Stimulated activated CD4-positive, alpha-beta T cell treated with anti-CD3 and anti-CD28 coated beads, Interleukin-15, amount 100 ng/mL, for 48 hours (primary cell): Measurements from ENCODE around the gene OR9Q2.
"Not testable (repeated sequence)": the region's sequence is repeated elsewhere in the genome, so short reads cannot be mapped to it uniquely, and the experiment has no call there.

Source experiments
- DNase-seq, 2 donors: peaks; one replicate each; pipeline ENCODE4 v3.0.0-alpha.2; 2020; ENCODE audit warnings: low read depth in 2 of 2

OR9Q2 gene, protein sequence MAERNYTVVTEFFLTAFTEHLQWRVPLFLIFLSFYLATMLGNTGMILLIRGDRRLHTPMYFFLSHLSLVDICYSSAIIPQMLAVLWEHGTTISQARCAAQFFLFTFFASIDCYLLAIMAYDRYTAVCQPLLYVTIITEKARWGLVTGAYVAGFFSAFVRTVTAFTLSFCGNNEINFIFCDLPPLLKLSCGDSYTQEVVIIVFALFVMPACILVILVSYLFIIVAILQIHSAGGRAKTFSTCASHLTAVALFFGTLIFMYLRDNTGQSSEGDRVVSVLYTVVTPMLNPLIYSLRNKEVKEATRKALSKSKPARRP

DNA sequence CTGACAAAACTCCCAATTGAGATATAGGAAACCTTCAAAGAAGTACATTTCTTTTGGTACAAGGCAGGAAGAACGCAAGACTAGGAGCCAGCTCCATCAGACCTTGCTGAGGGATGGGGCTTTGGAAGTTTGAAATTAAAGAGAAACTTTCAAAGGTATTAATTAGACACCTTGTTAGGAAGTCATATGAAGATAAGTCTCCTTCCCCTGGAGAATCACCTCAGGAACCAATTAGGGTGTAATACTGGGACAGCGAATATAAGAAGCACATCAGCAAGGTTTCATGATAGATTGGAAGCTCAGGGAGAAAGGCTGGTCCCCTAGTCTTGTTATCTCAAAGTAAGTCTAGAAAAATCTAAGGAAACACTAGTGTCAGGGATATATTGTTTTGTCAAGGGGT, at the start of gene OR9Q2:
OR9Q2 (plus strand) TSS at position 301 of the 400 bp plus-strand sequence. CDS start 1,421 bp downstream, outside the sequence.
- no peak for DNase-seq

DNA sequence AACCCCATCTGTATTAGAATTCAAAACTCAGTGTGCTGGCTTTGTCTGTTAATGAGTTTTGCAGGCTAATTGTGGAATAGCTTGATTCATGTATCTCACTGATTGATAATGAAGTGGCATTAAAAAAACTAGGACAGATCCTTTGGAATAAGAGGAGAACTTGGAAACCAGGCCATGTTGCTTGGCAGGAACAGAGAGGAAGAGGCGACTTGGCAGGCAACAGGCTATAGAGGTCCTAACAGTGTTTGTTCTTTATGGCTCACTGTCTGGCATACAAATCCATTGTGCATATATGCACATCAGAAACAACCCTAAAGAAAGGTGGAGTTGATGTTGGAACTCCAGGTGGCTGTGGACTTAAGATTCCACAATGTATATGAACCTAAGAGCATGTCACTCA, 46.1 kb upstream of the OR9Q2 start:
- DNase-seq, result no peak

DNA sequence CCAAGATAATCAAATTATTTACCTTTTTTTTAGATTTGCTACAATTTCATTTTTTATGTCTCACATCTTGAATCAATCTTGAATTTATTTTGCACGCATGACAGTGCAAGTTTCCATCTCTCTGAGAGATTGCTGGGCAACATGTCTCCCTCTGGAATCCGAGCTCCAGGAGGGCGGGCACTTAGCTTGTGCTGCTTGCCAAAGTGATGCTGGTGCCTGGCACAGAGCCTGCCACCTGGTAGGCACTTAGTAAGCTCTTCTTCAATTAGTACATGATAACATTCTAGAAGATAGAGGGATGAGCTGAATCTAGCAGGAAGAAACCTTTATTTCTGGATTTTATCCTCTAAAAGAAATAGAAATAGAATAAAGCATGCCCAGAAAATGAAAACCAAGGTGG, 36.1 kb upstream of the OR9Q2 start:
- no peak for DNase-seq

DNA sequence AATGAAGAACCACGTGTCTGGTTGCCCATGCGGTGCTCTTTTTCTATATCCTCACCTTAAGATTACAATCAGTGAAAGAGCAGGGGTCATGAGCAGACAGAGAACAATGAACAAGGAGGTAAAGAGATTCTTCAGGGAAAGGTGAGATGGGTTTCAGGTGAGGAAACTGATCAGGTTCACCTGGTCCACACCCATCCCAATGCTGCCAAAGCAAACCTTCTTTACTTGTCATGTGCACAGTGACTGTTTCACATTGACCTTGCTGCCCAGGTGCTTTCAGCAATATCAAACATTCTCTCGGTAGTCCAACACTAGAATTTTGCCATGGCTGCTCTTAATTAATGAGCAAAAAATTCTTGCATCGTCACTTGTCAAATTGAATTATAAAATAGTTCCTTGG, 24.5 kb upstream of the OR9Q2 start:
- no peak for DNase-seq

DNA sequence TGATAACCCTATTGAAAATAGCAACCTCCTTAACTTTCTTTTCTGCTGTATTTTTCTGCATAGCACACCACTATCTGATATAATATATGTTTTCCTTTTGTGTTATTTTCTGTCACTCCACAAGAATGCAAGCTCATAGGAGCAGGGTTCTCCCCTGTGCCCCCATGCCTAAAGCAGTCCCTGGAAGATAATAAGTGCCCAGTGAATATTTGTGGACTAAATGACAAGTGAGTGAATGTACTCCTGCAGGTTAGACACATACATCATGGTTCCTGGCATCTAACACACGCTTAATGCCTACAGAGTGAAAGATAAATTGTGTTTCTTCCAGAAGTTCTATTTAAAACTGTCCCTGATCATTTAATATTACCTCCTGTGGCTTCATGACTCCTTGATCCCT, 23.9 kb upstream of the OR9Q2 start:
- no peak for DNase-seq

DNA sequence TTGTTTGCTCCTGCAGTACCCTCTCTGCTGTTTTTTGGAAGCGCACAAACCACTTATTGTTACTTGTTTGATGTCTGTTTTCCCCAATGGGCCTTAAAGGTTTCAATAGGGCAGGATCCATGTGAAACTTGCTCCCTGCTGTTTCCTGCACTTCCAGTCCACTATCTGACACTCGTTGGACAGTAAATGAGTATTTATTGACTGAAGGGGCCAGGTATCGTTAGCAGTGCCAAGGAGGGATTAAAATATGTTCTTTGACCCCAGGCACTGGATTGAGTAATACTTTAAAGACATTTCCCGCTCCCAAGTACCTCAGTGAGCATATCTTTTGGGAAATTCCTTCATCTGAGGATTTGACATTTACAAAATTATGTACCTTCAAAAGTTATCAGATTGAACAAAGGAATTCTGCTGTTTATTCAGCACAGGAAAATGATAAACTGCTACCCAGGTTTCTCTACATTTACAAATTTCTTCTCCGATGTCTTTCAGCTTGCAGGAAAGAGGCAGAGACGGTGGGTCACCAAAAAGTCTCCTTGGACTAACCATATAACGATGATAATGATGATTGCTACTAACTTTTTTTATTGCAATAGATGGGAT, 23.3 kb upstream of the OR9Q2 start:
- DNase-seq, result no peak

DNA sequence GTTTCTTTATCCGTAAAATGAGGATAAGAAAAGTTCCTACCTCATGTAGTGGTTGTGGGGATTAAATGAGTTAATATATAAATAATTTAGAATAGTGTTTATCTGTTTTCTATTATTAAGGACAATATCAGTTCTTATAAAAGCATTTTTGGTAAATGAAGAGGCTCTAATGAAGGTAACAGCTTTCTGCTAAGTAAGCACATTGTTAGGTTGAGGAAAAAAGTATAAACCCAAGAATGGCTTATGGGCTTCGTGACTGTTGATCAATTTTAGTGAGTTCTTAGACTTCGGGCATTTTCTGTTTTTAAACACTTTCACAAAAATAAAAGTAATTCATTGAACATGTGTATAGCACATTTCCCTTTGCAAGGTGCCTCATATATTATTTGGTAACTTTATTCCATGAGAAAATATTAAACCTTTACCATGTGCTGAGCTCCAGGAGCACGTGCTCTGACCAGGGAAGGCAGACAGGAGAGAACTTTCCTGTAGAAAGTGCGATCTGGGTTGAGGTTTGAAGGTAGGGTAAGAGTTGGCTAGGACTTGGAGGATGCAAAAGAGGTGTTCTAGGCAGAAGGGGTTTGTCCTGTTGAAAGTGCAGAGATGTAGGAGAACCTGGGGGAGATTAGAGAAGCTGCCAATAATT, 11.3 kb upstream of the OR9Q2 start:
- no peak for DNase-seq

DNA sequence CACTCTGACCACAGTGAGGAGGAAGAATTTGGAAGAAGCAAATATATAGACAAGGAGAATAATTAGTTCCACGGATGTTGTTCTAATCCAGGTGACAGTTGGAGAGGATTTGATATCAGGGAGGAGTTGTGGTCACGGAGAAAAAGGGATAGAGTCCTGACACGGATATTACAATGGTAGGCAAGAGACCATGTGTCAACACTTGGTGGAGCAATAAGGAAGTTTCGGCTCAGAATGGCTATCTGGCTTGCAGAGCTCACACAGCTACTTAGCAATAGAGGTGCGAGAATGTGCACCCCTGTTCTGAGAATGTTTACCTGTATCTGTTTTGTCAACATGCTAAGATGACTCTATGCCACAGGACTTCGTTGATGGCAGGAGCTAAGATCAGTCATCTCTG, 10.4 kb upstream of the OR9Q2 start:
- no peak for DNase-seq

DNA sequence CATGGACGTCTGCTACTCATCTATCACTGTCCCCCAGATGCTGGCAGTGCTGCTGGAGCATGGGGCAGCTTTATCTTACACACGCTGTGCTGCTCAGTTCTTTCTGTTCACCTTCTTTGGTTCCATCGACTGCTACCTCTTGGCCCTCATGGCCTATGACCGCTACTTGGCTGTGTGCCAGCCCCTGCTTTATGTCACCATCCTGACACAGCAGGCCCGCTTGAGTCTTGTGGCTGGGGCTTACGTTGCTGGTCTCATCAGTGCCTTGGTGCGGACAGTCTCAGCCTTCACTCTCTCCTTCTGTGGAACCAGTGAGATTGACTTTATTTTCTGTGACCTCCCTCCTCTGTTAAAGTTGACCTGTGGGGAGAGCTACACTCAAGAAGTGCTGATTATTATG, 9.2 kb upstream of the OR9Q2 start:
- no peak for DNase-seq

DNA sequence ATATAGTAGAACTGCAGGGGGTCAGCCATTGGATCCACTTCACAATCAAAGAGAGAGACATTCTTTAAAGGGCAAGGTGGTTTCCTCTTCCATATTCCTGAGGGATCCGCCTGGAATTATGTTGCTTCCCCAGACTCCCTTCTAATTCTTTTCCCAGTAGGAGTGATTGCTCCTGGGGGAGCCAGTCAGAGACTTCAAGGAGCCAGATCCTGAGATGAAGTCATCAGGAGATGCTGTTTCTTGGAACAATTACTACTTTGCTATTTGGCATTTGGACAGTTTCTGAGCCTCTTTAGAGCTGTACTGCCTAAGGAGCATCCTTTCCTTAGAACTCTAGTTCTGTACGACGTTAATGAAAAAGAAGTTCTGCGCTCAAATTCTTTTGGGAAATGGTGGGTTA, 1.9 kb upstream of the OR9Q2 start:
- no peak for DNase-seq

DNA sequence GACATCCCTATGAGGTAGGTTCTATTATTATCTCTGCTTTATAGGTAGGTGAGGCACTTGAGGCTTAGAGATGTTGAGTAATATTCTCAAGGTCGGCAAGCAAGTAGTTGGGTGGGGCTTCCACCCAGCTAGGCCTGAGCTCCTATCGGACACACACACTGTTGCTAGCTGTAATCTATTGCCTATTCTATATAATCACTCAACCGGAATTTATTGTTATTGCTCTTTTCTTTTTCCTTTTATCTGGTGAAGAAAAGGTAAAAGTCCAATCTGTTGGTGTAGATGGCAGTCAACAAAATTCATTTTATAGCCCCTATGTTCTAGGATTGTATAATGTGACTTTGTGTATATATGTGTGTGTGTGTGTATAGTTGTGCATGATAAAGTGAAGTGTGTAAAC, 3.4 kb downstream of the OR9Q2 start:
- DNase-seq, result no peak

DNA sequence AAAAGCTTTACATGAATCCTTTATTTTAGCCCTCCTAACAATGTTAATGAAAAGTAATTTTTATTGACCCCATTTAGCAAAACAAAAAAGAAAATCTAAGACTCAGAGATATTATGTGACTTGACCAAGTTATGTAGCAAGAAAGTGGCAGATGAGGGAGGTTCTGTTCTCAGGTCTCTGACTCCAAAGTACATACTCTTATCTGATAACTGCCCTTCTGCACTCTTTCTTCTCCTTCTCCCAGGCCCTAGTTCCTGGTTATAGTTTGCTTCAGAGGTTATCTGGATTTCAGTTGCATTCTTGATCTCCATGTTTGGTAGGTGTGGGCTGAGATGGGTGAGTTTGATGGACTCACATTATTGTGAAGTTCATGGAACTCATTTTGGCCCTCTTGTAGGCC, 4.5 kb downstream of the OR9Q2 start:
- no peak for DNase-seq

DNA sequence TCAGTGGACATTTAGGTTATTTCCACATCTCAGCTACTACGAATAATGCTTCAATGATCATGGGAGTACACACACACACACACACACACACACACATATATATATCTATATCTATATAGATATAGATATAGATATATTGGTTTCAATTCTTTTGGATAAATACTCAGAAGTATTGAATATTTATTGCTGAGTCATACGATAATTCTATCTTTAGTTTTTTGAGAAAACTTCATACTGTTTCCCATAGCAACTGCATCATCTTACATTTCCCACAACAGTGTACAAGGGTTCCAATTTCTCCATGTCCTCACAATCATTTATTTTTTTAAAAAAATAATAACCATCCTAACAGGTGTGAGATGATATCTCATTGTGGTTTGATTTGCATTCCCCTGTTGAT, 7.1 kb downstream of the OR9Q2 start:
- DNase-seq, result no peak

DNA sequence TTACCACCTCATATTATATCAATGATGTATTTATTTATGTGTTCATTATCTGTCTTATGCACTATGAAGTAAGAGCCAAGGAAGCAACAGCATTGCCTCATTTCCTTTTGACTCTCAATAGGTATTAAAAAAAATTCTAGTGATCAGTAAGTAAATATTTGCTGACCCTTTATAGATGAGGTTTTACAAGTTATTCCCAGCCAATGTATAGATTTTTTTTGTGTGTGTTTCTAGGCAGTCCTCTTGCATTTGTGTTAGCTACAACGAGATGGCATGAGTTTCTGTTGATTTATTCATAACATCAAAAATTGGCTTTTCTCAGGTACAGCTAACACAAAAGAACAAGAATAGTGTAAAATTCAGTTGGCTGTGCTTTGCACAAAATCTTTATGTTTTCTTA, 10.4 kb downstream of the OR9Q2 start:
- DNase-seq, result no peak

DNA sequence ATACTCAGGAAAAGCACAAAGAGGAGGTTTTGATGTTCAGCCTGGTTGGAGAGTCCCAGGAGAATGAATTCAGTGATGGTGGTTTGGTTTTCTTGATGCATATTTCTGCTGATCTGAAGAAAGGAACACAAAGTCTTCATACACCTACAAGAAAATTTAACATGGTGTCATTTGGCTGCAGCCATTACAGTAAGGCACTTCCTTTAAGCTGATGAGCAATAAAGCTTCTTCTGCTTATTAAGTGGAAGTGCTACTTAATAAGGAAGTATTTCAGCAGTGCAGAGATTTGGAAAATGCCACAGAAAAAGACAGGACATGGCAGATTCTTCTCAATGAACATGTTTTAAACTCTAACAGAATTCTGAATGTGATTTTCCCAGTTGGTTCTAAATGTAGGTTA, 15.2 kb downstream of the OR9Q2 start, which contains the start of gene OR1S2:
OR1S2 (minus strand) TSS at position 101 of the 400 bp plus-strand sequence; CDS start at position 101, 0 bp downstream.
- DNase-seq, result no peak

DNA sequence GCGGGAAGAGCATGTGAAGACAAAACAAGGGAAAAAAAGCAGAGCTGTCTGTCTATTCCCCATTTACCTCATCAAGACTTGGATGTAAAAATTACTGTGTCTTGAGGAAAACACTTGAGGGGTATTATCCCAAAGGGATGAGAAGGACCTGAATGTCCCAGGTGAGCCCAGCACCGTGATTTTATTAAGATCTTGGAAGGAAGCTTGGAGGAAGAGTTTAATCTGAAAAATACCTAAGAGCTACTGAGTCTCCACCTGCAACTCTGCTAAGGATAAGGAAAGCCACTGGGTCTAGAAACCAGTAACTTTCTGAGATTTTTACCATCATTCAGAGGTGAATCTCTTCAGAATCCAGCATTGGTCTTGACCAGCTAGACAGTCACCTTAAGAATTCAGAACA, 23.6 kb downstream of the OR9Q2 start, which contains the start of gene OR1S1:
OR1S1 (plus strand) TSS at position 301 of the 400 bp plus-strand sequence.
- not testable (repeated sequence) for DNase-seq

DNA sequence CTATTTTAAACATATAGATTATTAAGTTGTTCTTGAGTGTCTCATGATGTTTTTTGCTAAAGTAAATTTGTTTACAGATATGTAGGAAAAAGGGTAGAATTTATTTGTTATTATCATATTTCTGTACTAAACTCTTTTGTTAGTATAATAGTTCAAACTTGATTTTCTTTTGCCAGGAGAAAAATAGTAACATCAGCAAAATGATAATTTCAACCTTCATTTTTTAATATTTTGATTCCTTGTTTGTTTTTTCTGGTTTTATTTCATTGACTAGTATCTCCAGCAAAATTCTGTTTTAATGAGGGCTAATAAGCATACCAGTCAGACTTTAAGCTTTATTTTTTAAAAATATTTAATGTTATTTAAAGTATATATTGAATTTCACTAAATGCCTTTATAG, 27.6 kb downstream of the OR9Q2 start:
- DNase-seq, result no peak

DNA sequence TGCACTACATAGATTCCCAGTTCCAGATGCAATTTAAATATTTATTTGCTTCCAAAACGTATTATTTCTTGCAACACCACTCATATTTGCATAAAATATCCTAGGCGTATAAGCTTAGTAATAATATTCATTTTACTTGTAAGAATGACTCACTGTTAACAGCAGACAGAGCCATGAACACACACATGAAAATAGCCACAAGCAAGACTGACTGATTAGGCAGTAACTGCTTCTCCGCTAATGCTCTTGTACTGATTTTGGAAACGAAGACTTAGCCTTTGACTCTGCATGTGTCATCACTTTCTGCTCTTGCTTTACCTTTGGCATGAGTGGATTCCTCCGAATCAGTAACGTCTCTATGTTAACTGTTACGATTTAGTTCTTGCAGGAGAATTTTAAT, 33.9 kb downstream of the OR9Q2 start:
- no peak for DNase-seq

DNA sequence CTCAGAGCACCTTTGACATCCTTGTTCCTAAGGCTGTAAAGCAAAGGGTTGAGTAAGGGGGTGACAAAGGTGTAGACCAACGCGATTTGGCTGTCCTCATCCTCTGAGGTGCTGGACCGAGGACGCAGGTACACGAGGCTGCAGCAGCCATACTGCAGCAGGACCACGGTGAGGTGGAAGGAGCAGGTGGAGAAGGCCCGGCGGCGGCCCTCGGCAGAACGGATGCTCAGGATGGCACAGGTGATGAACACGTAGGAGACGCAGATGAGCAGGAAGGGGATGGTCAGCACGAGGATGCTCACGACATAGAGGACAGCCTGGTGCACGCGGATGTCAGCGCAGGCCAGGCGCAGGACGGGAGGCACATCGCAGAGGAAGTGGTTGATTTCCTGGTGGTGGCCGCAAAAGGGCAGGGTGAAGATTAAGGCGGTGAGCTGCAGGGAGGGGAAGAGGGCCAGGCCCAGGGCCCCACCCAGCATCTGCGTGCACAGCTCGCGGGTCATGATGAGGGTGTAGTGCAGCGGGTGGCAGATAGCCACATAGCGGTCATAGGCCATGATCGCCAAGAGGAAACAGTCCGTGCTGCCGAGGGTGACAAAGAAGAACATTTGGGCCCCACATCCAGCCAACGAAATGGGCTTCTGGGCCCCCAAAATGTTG, 39.2 kb downstream of the OR9Q2 start:
- DNase-seq, result no peak
